GM18505 (cell line): ENCODE measurements around the gene C12orf75.
A peak's percentile ranks its signal among the peaks of the same experiment; 100 is the strongest.

Experiments used
- ATAC-seq: cut with Tn5 transposase; IDR thresholded peaks from one replicate; pipeline ENCODE4 v1.9.1; 2021; ENCODE audit not compliant: unreplicated experiment
- POLR2A ChIP-seq: IDR thresholded peaks from 4 replicates; pipeline ENCODE4 v1.6.1; 2011; ENCODE audit warnings: borderline replicate concordance; ENCODE audit not compliant: insufficient read depth, insufficient read length; ENCODE audit errors: extremely low read depth

C12orf75 gene

GRCh38 chr12:105330283-105330930 is at the start of gene C12orf75:
C12orf75 (plus strand) TSS chr12:105330691; CDS start chr12:105330892, 201 bp downstream.
- peak; percentile 54 for TF ChIP-seq POLR2A
- ATAC-seq = peak; percentile 87

- TF ChIP-seq POLR2A = no peak
- ATAC-seq = no peak
These were observed 49.4 kb upstream of the C12orf75 start for GRCh38 chr12:105280966-105281693.

DNA sequence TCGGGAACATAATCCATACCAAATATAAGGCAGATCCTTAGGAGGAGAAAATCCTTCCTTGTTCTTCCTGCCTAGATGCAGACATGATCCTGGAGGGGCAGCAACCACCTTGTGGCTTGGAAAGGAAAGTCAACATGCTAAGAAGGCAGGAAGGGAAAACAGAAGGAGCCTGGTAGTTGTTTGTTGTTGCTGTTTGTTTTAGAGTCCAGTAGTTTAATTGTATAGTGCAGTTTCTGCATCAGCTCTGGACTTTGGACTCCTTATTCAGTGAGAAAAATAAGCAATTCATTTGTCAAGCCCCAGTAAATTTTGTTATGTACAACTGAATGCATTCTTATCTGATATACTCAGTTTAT is 48.8 kb upstream of the C12orf75 start:
- no peak for ATAC-seq
- TF ChIP-seq POLR2A = no peak

GRCh38 chr12:105285378-105285777 is 45.1 kb upstream of the C12orf75 start:
- TF ChIP-seq POLR2A = no peak
- no peak for ATAC-seq

DNA sequence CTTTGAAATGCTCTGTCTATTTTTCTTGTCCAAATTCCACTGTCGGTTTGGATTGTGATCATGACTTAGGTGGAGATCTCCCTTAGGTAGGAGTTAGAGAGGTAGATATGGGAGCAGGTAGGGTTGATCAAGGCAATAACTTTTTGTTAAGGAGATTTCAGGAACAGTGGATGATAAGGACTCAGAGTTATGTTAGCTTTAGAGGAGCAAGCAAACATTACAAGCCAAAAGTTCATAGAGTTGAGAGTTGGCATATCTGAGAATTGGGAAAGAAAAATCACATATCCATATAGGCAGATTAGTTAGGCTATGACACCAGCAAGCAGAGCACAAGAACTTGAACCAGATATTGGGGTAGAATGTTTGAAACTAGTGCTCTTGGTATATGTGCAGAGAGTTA is 43.1 kb upstream of the C12orf75 start:
- no peak for ATAC-seq
- TF ChIP-seq POLR2A = no peak

- ATAC-seq = no peak
- no peak for TF ChIP-seq POLR2A
These were observed 42.0 kb upstream of the C12orf75 start for GRCh38 chr12:105288311-105288996.

DNA sequence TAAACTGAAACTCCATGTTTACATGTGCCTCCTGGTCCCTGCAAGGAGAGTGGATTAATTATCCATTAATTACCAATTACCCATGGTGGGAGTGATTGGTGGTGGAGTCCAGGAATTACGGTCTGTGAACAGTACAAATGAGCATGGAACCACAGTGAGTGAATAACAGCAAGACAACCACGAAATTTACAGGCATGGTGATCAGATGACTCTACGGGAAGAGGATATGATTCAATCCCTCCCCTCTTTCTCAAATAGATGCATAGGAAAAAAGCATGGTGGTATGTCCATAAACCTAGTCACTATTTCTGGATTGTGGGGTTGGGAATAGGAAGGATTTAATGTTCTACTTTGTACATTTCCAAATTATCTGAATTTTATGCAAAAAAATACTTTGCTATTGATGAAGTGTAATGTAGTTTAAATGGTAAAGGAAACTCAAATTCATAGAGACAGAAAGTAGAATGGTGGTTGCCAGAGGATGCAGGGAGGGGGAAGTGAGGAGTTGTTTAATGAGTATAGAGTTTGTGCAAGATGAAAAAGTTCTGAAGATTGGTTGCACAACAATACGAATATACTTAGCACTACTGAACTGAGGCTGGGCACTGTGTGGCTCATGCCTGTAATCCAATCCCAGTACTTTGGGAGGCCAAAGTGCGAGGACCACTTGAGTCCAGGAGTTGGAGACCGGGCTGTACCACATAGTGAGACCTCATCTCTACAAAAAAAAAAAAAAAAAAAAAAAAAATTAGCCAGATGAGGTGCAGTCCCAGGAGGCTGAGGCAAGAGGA is 41.2 kb upstream of the C12orf75 start:
- TF ChIP-seq POLR2A = no peak
- ATAC-seq = no peak

DNA sequence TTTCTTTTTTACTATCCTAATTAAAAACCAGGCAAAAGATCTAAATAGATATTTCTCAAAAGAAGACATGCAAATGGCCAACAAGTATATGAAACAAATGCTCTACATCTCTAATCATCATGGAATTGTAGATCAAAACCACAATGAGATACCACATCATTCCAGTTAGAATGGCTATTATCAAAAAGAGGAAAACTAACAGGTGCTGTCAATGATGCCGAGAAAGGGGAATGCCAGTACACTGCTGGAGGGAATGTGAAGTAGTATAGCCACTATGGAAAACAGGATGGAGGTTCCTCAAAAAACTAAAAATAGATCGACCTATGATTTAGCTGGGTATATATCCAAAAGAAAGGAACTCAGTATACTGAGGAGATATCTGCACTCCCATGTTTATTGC is 39.0 kb upstream of the C12orf75 start:
- TF ChIP-seq POLR2A = no peak
- ATAC-seq = no peak

- TF ChIP-seq POLR2A = no peak
These were observed 37.8 kb upstream of the C12orf75 start for GRCh38 chr12:105292705-105293104.

DNA sequence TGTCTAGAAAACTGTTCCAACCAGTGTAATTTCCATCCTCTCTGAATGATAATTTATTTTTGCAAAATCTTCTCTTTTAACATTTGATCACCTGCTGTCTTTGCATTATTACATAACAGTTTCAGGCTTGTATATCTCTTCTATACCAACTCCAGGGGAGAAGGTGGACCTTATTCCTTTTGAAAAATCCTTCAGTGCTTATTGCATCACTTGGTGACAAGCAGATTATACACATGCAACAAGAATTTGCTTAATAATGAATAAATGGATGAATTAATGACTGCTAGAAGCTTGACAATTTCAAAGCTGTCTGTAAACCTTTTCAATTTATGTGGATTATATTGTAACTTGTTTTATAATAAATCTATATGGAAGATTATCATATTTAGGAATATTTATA is 37.3 kb upstream of the C12orf75 start:
- no peak for TF ChIP-seq POLR2A
- no peak for ATAC-seq

More at GRCh38 chr12:105292705-105293104, 37.8 kb upstream of the C12orf75 start:
- no peak for ATAC-seq

DNA sequence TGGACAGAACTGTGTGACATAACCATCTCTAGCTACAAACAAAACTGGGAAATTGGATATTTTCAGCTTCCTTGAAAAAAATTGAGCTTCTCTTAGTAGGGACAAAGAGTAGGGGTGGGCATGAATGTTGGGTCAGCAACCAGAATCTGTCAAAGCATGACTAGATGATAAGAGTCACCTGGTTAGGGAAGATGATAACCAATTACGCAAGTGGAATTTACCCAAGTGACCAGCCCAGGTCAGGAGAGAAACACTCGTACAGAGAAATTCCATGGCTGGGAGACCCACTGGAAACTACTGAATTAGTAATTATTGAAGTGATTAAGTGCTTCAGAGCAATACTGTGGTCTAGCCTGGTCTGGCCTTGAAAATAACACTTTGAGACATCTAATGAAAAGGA is 36.3 kb upstream of the C12orf75 start:
- TF ChIP-seq POLR2A = no peak
- no peak for ATAC-seq

DNA sequence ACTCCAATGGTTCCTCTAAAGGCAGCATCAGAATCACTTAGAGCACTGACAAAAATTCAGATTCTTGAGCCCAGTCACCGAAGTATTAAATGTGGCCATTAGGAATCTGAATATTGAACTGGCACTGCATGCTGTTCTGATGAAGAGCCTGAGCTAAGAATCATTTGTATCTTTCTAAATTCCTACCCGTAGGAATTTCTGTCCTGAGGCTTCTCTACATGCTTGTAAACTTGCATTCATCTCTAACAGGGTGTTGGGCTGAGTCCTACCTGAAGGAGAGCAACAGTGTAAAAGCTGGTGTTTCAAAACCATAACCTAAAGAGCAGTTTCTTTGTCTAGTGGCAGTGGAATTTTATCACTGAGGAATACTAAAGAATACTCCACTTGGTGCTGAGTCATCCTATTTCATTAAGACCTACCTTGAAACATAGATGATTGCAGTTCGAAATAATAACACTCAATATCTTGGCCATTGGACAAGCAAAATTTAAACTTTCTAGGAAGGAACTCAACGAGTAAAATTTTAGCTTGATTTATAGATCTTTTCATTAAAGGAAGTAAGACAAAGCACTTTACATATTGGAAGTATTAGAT is 35.5 kb upstream of the C12orf75 start:
- TF ChIP-seq POLR2A = no peak
- ATAC-seq = no peak
